Measurements from ENCODE around the gene PTPRN2. TPM values are rescaled to one million over a fixed set of nuclear protein-coding genes. Genes with fewer than 3 reads are reported as not detected.

The PTPRN2 gene
- total and polyA plus RNA-seq, 2 of the 8 experiments (the other 6 are each of a cell fraction or from before 2014, with no cell fraction given) = 2.6 to 4.5 TPM

DNA sequence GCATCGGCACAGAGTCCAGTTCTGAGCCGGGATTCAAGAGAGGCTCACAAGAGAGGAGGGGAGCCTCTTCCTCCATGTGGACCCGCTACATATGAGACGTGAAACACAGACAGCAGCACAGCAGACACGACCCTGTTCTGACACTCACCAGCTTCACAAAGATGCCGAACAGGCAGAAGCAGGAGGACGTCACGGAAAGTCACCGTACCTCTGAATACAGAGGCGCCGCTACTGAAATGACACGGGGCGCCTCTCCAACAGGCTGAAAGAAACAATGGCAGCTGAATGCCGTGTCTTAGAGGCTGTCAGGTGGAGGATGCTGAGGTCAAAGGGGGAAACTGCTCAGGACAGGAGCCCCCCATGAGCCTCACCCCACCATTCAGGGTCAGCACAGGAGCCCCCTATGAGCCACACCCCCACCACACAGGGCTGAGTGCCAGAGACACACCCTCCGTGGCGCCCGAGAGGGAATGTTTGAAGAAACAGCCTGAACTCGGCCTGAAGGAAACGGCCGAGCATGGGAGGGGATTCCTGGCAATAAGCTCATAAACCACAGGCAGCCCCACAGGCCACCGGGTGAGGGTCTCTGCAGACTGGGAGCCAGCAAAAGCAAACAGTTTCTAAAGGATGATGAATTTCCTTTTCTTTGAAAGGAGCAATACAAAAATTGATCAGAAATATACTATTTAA, 510.3 kb downstream of the PTPRN2 start (continued):
- TF ChIP-seq CHD1 (IDR thresholded peaks at IDR 0.05; ENCODE audit: low read depth, low read length) (no peak), BRCA1 (IDR thresholded peaks at IDR 0.05; ENCODE audit: low read depth, low read length) (no peak), HDAC2 (IDR thresholded peaks at IDR 0.05; ENCODE audit: borderline replicate concordance in 1 of 2, low read depth in 2 of 2, low read length in 2 of 2) (no peak), NANOG (IDR thresholded peaks at IDR 0.05; ENCODE audit: insufficient read depth, low read depth, low read length, poor library complexity, severe bottlenecking) (no peak), GABPA (IDR thresholded peaks at IDR 0.05; ENCODE audit: borderline replicate concordance, insufficient read depth, low read length) (no peak), MAFK (IDR thresholded peaks at IDR 0.05; ENCODE audit: low read depth, low read length) (no peak), CBX8 (IDR thresholded peaks at IDR 0.05; ENCODE audit: borderline replicate concordance, low read depth, low read length) (no peak), SIRT6 (IDR thresholded peaks at IDR 0.05; ENCODE audit: low read length) (no peak), FOSL1 (IDR thresholded peaks at IDR 0.05; ENCODE audit: insufficient read depth, low read depth, low read length) (no peak), POLR2AphosphoS5 (IDR thresholded peaks at IDR 0.05; ENCODE audit: low read depth, low read length) (no peak), SP4 (IDR thresholded peaks at IDR 0.05; ENCODE audit: low read length) (no peak)

All from H1 (cell line).